ENCODE measurements around the gene LRMDA.

DNA sequence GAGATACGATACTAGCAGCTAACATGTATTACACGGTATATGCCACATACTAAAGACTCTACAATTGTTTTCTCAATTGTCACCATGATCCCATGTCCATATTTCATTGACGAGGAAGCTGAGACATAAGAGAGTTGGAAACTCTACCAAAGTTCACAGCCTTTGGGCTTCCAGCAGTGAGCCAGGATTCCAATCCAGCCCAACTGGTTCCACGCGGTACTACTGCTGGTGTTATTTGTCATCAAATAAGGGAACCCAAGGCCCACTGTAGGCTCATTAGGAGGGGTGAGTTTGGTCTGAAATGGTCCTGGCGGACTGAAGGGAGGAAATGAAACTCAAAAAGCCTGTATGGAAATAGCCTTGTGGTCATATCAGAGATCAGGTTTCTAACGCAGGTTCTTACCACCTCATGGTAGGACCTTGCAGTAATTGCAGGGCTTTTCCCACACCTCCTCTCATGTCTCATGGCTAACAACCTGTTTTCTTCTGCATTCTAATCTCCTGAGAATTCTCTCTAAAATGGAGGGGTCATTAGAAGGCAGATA, 814.6 kb downstream of the LRMDA start:
- TF ChIP-seq CTCF (IDR thresholded peaks at IDR 0.05) (no peak), POLR2A (IDR thresholded peaks at IDR 0.05) (no peak), POLR2AphosphoS5 (IDR thresholded peaks at IDR 0.05) (no peak), EP300 (IDR thresholded peaks at IDR 0.05; ENCODE audit: low read depth) (no peak)

Data from transverse colon (tissue), 4 donors.